Measurements from ENCODE around the gene JAK1.
A peak's percentile ranks its signal among the peaks of the same experiment; 100 is the strongest.

JAK1 gene

GRCh38 chr1:64913361-64914015 is 52.9 kb downstream of the JAK1 start (continued):
- TF ChIP-seq INSM2 (tag by site-specific recombination; IDR thresholded peaks at IDR 0.05) (no peak), ZBTB1 (tag by site-specific recombination; IDR thresholded peaks at IDR 0.05) (no peak)

GRCh38 chr1:64912191-64912590 is 54.2 kb downstream of the JAK1 start:
- no peaks in the 10 kb centered on the region for H3K9me3 ChIP-seq (ENCODE audit: control insufficient read depth, insufficient read depth, low read depth, low read length)
- ChIA-PET POLR2A (no interaction called here), CTCF (interaction anchor here (1.4 to 2.8 kb wide), 2 partner anchors 11 to 163 kb away, joined by 3 to 8 read pairs; no protein-coding TSS in a partner anchor)
- no peak overlapping the region for H3K27ac ChIP-seq (ENCODE audit: extremely low read depth, low read depth, low read length)
- H3K4me1 ChIP-seq (ENCODE audit: control insufficient read depth, insufficient read depth, low read length): peaks cover 5% of the 10 kb centered on the region; the same call in 1 of the 2 replicates
- H3K36me3 ChIP-seq (ENCODE audit: control insufficient read depth in 2 of 2, insufficient read depth in 1 of 2, low read length in 2 of 2): no peaks in the 10 kb centered on the region
- TF ChIP-seq ZNF621 (tag by site-specific recombination; IDR thresholded peaks at IDR 0.05): no peak
- no peak for TF ChIP-seq REPIN1 (tag by site-specific recombination; IDR thresholded peaks at IDR 0.05; ENCODE audit: low read depth)
- no peak for TF ChIP-seq SALL2 (tag by site-specific recombination; IDR thresholded peaks at IDR 0.05; ENCODE audit: borderline replicate concordance)
- no peak for TF ChIP-seq ZNF184 (tag by site-specific recombination; IDR thresholded peaks at IDR 0.05)
- TF ChIP-seq ZNF311 (tag by site-specific recombination; IDR thresholded peaks at IDR 0.05; ENCODE audit: borderline replicate concordance): no peak
- no peak for TF ChIP-seq ZNF19 (tag by site-specific recombination; IDR thresholded peaks at IDR 0.05; ENCODE audit: low read depth)
- TF ChIP-seq ZNF112 (tag by site-specific recombination; IDR thresholded peaks at IDR 0.05): no peak
- no peak for TF ChIP-seq TRIM28 (IDR thresholded peaks at IDR 0.05; ENCODE audit: borderline replicate concordance, low read length)
- H3K4me3 ChIP-seq (ENCODE audit: low read depth, low read length): no peak overlapping the region

- H3K9me3 ChIP-seq (ENCODE audit: control insufficient read depth, insufficient read depth, low read depth, low read length): no peaks in the 10 kb centered on the region
- CTCF ChIA-PET: interaction anchor here (1.4 kb wide), 1 partner anchor 164 kb away, joined by 3 read pairs; no protein-coding TSS in a partner anchor
- POLR2A ChIA-PET: no interaction called here
- H3K27ac ChIP-seq (ENCODE audit: extremely low read depth, low read depth, low read length): no peak overlapping the region
- no peak overlapping the region for H3K4me3 ChIP-seq (ENCODE audit: low read depth, low read length)
- H3K36me3 ChIP-seq (ENCODE audit: control insufficient read depth in 2 of 2, insufficient read depth in 1 of 2, low read length in 2 of 2): no peaks in the 10 kb centered on the region
- H3K4me1 ChIP-seq (ENCODE audit: control insufficient read depth, insufficient read depth, low read length): peaks cover 5% of the 10 kb centered on the region; the same call in 1 of the 2 replicates
- TF ChIP-seq PRDM4 (tag by site-specific recombination; IDR thresholded peaks at IDR 0.05): no peak
- no peak for TF ChIP-seq ZNF10 (tag by site-specific recombination; IDR thresholded peaks at IDR 0.05)
- no peak for TF ChIP-seq ZNF558 (tag by site-specific recombination; IDR thresholded peaks at IDR 0.05)
- TF ChIP-seq ZNF362 (tag by site-specific recombination; IDR thresholded peaks at IDR 0.05): no peak
- 0 out of 2 replicates have a peak, but pooled peaks have one; percentile 10 for TF ChIP-seq SCRT2 (tag by site-specific recombination; IDR thresholded peaks at IDR 0.05)
These were observed 55.0 kb downstream of the JAK1 start for GRCh38 chr1:64911326-64911725.

GRCh38 chr1:64909031-64909430 is 57.3 kb downstream of the JAK1 start:
- H3K9me3 ChIP-seq (ENCODE audit: control insufficient read depth, insufficient read depth, low read depth, low read length): no peaks in the 10 kb centered on the region
- no peak for TF ChIP-seq ZNF146 (tag by site-specific recombination; IDR thresholded peaks at IDR 0.05)
- TF ChIP-seq ZNF366 (tag by site-specific recombination; conservative IDR thresholded peaks at IDR 0.05): peak; percentile 35
- ChIA-PET CTCF (no interaction called here), POLR2A (no interaction called here)
- no peaks in the 10 kb centered on the region for H3K4me1 ChIP-seq (ENCODE audit: control insufficient read depth, insufficient read depth, low read length)
- H3K36me3 ChIP-seq (ENCODE audit: control insufficient read depth in 2 of 2, insufficient read depth in 1 of 2, low read length in 2 of 2): no peaks in the 10 kb centered on the region
- H3K27ac ChIP-seq (ENCODE audit: extremely low read depth, low read depth, low read length): no peak overlapping the region
- no peak overlapping the region for H3K4me3 ChIP-seq (ENCODE audit: low read depth, low read length)

Measured in HEK293 (cell line).